RKO (cell line): ENCODE measurements around the gene RTCB.

Experiments
- DNase-seq: peaks from one replicate; pipeline ENCODE4 v3.0.0-alpha.2; 2016; ENCODE audit warnings: low spot score

Gene RTCB

GRCh38 chr22:32339190-32340012 lies 72.6 kb downstream of the RTCB start:
- DNase-seq: no peak

- no peak for DNase-seq
Measured at GRCh38 chr22:32338757-32339156, 73.3 kb downstream of the RTCB start.
